ENCODE measurements around the gene OR6B1. TPM values are rescaled to one million over a fixed set of nuclear protein-coding genes. Genes with fewer than 3 reads are reported as not detected.
"Not testable (repeated sequence)": the region's sequence is repeated elsewhere in the genome, so short reads cannot be mapped to it uniquely, and the experiment has no call there.

The OR6B1 gene
- total RNA-seq, 1 experiment from 2014 or later, result not detected

GRCh38 chr7:144026203-144026883, 26.2 kb downstream of the OR6B1 start:
- H3K9me3 ChIP-seq, result no peaks in the 10 kb centered on the region

GRCh38 chr7:144027070-144027469, 26.9 kb downstream of the OR6B1 start:
- no peak for DNase-seq
- no peaks in the 10 kb centered on the region for H3K9me3 ChIP-seq

More at GRCh38 chr7:144026203-144026883, 26.2 kb downstream of the OR6B1 start:
- Histone ChIP-seq H3K4me3 (no peak overlapping the region), H3K27me3 (no peaks in the 10 kb centered on the region), H3K36me3 (no peaks in the 10 kb centered on the region)
- DNase-seq, result no peak

GRCh38 chr7:144027974-144028373, 27.9 kb downstream of the OR6B1 start:
- no peaks in the 10 kb centered on the region for H3K9me3 ChIP-seq
- no peak for DNase-seq
- H3K36me3 ChIP-seq, result no peaks in the 10 kb centered on the region
- H3K4me3 ChIP-seq, result no peak overlapping the region
- H3K27me3 ChIP-seq, result no peaks in the 10 kb centered on the region

More at GRCh38 chr7:144027070-144027469, 26.9 kb downstream of the OR6B1 start:
- Histone ChIP-seq H3K36me3 (no peaks in the 10 kb centered on the region), H3K27me3 (no peaks in the 10 kb centered on the region), H3K4me3 (no peak overlapping the region)

- DNase-seq, result no peak
- H3K9me3 ChIP-seq, result no peaks in the 10 kb centered on the region
- H3K27me3 ChIP-seq, result no peaks in the 10 kb centered on the region
- H3K36me3 ChIP-seq, result no peaks in the 10 kb centered on the region
- H3K4me3 ChIP-seq, result no peak overlapping the region
Observed at GRCh38 chr7:144028547-144028946, 28.4 kb downstream of the OR6B1 start.

DNA sequence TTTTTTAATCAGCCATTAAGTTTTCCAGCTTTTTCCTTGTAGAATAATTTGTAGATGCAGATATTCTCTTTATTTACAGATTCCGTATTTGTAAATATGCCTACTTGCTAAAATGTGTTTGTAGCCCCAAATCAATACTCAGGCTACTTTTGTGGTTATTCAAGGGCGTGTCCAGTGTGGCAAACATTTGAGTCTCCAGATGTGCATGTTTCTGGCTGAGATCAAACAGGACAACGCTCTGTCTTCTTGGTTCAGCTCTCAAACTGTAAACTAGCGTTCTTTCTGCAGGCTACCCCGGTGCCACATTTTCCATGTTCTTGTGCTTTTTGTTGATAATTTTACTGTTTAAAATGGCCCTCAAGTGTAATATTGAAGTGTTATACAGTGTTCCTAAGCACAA, 32.4 kb downstream of the OR6B1 start:
- H3K36me3 ChIP-seq, result no peaks in the 10 kb centered on the region
- DNase-seq, result no peak
- H3K4me3 ChIP-seq, result no peak overlapping the region
- no peaks in the 10 kb centered on the region for H3K9me3 ChIP-seq
- no peaks in the 10 kb centered on the region for H3K27me3 ChIP-seq

DNA sequence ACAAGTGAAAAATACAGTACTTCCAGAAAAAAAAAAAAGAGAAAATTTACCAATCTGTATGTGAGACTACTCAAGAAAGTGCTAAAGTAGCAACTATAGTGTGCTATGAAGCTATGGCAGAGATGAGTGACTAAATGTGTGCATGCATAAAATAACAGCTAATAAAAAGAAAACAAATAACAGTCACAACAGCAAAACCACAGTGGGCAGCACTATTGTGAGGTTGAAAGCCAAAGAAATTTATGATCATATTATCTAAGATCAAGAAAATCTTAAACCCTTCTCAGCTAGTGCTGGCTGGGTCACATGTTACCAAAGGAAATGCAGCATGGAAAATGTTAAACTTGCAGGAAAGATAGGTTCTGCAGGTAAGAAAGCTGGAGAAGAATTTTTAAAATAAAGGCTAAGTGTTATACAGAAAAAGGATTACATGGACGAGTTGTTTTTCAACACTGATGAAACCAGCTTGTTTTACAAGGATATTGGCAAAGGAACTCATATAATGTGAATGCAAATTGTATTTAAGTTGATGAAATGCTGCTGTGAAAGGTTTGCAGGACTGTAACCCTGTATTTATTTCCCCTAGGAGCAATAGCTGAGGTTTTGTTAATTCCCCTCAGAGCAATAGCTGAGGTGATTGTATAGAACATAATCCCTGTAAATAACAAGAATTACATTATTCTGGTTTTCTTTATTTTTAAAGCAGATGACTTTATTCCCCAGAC, 33.0 kb downstream of the OR6B1 start:
- H3K27me3 ChIP-seq, result no peaks in the 10 kb centered on the region
- DNase-seq, result no peak
- no peaks in the 10 kb centered on the region for H3K36me3 ChIP-seq
- H3K4me3 ChIP-seq, result no peak overlapping the region
- no peaks in the 10 kb centered on the region for H3K9me3 ChIP-seq

DNA sequence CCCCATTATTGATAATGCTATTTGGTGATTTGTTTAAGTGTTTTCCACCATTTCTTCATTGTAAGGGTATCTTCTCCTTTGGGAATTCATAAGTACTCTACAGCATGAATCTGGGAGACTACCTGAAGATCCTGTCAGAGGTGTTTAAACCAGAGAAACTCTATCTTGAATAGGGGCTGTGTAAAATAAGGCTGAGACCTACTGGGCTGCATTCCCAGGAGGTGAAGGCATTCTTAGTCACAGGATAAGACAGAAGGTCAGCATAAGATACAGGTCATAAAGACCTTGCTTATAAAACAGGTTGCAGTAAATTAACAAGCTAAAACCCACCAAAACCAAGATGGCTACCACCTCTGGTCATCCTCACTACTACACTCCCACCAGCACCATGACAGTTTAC, 35.3 kb downstream of the OR6B1 start:
- no peak overlapping the region for H3K4me3 ChIP-seq
- no peaks in the 10 kb centered on the region for H3K36me3 ChIP-seq
- H3K27me3 ChIP-seq, result no peaks in the 10 kb centered on the region
- DNase-seq, result no peak
- H3K9me3 ChIP-seq, result no peaks in the 10 kb centered on the region

GRCh38 chr7:144036302-144036885, 36.3 kb downstream of the OR6B1 start:
- H3K9me3 ChIP-seq, result no peaks in the 10 kb centered on the region
- no peak for DNase-seq
- H3K27me3 ChIP-seq, result no peaks in the 10 kb centered on the region

GRCh38 chr7:144037414-144038035, 37.4 kb downstream of the OR6B1 start:
- no peak for DNase-seq
- H3K4me3 ChIP-seq, result no peak overlapping the region
- H3K27me3 ChIP-seq, result no peaks in the 10 kb centered on the region
- no peaks in the 10 kb centered on the region for H3K36me3 ChIP-seq
- H3K9me3 ChIP-seq, result no peaks in the 10 kb centered on the region

More at GRCh38 chr7:144036302-144036885, 36.3 kb downstream of the OR6B1 start:
- H3K36me3 ChIP-seq, result no peaks in the 10 kb centered on the region
- no peak overlapping the region for H3K4me3 ChIP-seq

- no peak overlapping the region for H3K4me3 ChIP-seq
- no peaks in the 10 kb centered on the region for H3K9me3 ChIP-seq
- H3K36me3 ChIP-seq, result no peaks in the 10 kb centered on the region
- no peaks in the 10 kb centered on the region for H3K27me3 ChIP-seq
- DNase-seq, result no peak
Observed at GRCh38 chr7:144038887-144039286, 38.8 kb downstream of the OR6B1 start.

DNA sequence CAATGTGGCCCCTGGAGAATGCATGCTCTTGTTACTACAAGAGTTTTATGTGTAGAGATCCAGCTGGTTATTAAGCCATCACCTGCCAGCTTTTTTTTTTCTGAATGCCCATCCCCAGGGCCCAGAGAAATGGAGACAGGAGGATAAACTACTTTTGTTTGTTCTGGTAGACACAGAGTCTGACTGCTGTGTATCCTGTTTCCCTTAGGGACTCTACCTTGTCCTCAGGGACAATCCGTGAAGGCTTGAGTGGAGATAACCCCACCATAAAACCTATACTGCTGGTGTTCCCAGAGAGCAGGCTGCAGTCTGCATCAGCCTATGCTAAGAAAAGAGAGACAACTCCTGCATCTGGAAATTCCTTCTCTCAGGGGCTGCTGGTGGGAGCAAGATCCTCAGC, 48.5 kb downstream of the OR6B1 start, which contains the start of gene OR2A5:
OR2A5 (plus strand) TSS at position 301 of the 400 bp plus-strand sequence. CDS start 1,454 bp downstream, outside the sequence.
- H3K9me3 ChIP-seq, result no peaks in the 10 kb centered on the region
- no peaks in the 10 kb centered on the region for H3K27me3 ChIP-seq
- DNase-seq, result no peak
- H3K4me3 ChIP-seq, result no peak within 1 kb of the TSS
- no peaks in the 10 kb centered on the region for H3K36me3 ChIP-seq

GRCh38 chr7:144049491-144049890, 49.4 kb downstream of the OR6B1 start:
- DNase-seq, result peak; percentile 30
- H3K4me3 ChIP-seq, result no peak overlapping the region
- no peaks in the 10 kb centered on the region for H3K27me3 ChIP-seq
- H3K36me3 ChIP-seq, result no peaks in the 10 kb centered on the region
- peaks cover 4% of the 10 kb centered on the region; the same call in 1 of the 2 replicates for H3K9me3 ChIP-seq

DNA sequence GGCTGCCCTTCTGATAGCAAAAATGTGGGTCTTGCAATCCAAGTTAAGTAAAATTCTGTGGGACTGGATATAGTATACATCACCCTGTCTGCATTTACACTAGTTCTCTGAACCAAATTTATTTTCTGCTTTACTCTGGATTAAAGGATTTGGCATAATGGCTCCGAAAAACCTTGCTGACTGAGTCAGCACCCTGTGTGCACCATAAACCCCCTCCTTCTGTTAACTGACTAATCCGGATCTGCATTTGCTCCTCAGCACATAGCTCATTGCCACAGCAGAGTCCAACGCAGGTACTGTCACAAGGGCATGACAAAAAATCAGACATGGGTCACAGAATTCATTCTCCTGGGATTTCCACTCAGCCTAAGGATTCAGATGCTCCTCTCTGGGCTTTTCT, 50.0 kb downstream of the OR6B1 start:
- Histone ChIP-seq H3K27me3 (no peaks in the 10 kb centered on the region), H3K9me3 (peaks cover 4% of the 10 kb centered on the region; the same call in 1 of the 2 replicates), H3K4me3 (no peak overlapping the region), H3K36me3 (no peaks in the 10 kb centered on the region)
- peak; percentile 58 for DNase-seq

GRCh38 chr7:144050884-144051283, 50.8 kb downstream of the OR6B1 start:
- H3K9me3 ChIP-seq, H3K27me3 ChIP-seq, H3K36me3 ChIP-seq, H3K4me3 ChIP-seq, DNase-seq: not testable (repeated sequence)

- DNase-seq, result peak; percentile 62
- Histone ChIP-seq H3K9me3 (peaks cover 4% of the 10 kb centered on the region; the same call in 1 of the 2 replicates), H3K27me3 (no peaks in the 10 kb centered on the region), H3K36me3 (no peaks in the 10 kb centered on the region), H3K4me3 (no peak overlapping the region)
Observed at GRCh38 chr7:144057954-144058353, 57.8 kb downstream of the OR6B1 start.

Measured in MG63 (cell line).